ENCODE results near the gene SIK2.
"Not testable (repeated sequence)": the region's sequence is repeated elsewhere in the genome, so short reads cannot be mapped to it uniquely, and the experiment has no call there.

The SIK2 gene

DNA sequence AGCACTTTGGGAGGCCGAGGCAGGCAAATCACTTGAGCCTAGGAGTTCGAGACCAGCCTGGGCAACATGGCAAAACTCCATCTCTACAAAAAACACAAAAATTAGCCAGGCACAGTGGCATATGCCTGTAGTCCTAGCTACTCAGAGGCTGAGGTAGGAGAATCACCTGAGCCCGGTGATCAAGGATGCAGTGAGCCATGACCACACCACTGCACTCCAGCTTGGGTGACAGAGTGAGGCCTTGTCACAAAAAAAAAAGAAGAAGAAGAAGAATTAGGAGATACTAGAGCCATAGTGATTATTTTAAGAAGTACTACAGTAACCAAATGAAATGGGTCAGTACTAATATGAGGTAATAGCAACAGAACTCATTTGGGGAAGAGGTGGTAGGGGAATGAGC lies 56.2 kb downstream of the SIK2 start:
- DNase-seq (ENCODE audit: low read depth, low spot score): not testable (repeated sequence)

DNA sequence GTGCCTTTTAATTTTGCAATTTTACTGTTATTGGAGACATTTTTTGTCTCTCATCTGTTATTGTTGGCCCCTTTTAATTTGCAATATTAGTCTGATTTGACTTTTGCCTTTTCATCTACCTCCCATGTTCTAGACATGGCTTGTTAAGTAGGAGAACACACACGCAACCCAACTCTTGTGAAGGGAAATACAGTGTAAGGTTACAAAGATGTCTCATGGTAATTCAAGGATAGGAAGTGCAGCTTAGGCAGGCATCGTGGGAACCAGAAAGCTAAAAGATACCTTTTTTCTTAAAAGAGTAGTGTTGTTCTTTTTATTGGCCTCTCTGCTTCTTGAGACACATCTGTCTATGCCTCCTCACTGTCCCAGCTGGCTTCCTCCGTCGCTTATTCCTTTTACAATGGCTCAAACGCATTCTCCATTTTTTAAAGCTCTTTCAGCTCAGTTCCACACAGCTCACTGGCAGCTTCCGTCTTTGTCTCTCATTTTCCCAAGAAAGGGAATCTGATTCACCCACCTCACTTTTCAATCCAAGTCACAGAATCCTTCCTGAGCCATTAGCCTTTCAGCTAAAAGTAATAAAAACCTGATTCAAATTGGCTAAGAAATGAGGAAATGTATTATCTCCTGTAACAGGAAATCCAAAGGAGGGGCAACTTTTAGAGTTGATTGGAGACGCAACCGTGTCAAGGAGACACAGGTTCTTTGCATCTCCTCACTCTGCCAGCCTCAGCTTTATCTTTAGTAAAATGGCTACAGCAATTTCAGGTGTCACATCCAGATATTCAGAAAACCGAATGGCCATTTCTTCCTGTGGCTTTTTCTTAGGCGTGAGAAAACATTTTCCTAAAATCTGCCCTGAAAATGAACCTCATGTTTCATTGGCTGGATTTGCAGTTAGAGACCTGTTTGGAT lies 57.2 kb downstream of the SIK2 start:
- no peak for DNase-seq (ENCODE audit: low read depth, low spot score)

DNA sequence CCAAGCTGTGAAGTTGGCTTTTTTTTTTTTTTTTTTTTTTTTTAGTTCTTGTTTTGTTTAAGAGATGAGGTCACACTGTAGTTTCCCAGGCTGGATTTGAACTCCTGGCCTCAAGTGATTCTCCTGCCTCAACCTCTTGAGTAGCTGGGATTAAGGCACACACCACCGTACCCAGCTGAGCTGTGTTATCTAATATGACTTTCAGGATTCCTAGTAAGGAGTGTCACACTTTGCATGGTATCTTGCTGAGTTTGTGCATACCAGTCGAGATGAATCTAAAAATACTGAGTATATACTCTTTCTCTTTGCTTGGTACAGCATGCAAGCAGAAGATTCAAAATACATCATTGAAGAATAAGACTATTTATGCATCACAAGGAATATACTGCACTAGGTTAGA lies 58.6 kb downstream of the SIK2 start:
- DNase-seq (ENCODE audit: low read depth, low spot score): no peak

DNA sequence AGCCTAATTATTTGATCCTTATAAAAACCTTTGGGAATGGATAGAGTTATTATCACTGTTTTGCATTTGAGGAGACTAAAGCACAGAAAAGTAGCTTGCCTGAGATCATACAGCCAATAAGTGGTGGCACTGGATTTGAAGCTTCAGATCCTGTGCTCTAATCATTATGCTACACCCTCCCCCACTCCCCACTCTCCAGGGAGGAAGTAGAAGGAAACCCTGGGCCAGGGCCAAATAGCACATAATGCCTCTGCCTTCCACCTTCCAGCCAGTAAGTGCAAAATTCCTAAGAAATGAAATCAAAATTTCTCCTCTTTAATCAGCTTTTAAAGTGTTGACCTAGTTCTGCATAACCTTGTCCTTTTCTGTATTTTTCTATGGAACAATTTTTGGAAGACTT lies 61.6 kb downstream of the SIK2 start:
- no peak for DNase-seq (ENCODE audit: low read depth, low spot score)

DNA sequence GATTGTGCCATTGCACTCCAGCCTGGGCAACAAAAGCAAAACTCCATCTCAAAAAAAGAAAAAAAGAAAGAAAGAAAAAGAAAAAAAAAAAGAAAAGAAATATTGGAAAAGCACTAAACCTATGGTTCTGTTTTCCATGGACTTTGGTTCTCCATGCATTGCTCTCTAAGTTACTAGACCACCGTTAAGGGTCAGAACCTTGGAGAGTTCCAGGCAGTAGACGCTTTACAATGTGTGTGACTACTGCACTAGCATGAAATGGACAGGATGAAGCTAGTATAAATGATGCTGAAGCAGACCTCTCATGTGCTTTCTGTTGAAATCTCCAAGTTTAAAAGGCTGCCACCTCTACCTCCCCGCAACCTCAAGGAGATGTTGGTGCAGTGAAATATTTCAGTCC lies 63.5 kb downstream of the SIK2 start:
- DNase-seq (ENCODE audit: low read depth, low spot score): peak; percentile 24

DNA sequence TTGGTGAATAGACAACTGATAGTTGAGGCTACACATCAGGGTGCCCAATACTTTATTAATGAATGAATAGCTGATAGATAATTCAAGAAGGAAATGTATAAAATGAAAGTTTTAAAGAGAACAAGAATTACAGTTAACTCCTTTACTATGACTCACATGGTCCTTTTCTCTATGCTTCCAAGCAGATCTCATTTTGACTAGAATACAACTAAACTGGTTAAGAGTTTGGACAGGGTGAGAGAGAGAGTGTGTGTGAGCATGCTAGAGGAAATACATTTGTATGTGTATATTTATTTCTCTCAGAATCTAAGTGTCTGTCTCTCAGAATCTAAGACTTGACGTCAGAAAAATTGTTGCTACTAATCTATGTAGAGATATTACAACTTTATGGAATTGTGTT lies 66.7 kb downstream of the SIK2 start:
- no peak for DNase-seq (ENCODE audit: low read depth, low spot score)

DNA sequence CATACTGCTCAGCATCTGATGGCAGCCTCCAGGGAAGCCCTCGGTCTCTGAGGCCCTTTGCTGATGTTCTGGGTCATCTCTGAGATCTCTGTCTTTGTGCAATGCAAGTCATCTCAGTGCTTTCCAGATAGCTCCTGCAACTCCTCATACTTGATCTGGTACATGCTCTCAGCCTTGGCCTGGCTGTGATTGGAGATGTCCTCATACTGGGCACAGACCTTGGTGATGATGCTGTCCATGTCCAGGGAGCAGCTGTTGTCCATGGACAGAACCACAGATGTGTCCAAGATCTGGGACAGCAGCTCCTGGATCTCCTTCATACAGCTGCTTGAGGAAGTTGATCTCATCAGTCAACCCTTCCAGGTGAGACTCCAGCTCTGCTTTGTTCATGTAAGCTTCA lies 69.1 kb downstream of the SIK2 start:
- no peak for DNase-seq (ENCODE audit: low read depth, low spot score)

DNA sequence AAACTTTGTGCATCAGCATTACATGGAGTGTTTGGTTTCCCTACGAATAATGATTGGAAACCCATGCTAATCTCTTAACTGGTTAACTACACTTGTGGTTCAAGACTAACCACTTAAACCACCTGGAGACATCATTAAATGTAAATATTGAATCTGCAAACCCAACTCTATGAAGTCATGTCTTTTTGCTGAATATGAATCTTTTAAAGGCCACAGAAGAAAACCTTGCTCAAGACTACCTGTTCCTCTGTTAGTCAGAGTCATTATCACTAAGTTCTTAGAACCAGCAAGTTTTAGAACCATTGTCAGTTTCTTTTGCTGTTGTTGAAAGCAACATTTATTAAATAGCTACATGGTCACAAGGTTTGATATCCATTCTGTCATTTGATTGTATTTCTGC lies 70.7 kb downstream of the SIK2 start:
- DNase-seq (ENCODE audit: low read depth, low spot score): no peak

DNA sequence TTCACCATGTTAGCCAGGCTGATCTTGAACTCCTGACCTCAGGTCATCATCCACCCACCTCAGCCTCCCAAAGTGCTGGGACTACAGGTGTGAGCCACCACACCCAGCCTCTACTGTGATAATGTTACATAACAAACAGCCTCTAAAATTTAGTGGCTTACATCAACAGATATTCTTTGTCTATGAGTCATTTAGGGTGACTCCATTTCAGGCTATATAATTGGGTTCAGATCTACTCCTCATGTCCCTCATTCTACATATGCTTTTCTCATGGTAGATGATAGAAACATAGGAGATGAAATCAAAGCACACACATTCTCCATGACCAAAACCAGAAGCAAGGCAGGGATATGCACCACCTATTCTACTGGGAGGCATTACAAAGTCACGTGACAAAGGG lies 72.7 kb downstream of the SIK2 start:
- DNase-seq (ENCODE audit: low read depth, low spot score): no peak

DNA sequence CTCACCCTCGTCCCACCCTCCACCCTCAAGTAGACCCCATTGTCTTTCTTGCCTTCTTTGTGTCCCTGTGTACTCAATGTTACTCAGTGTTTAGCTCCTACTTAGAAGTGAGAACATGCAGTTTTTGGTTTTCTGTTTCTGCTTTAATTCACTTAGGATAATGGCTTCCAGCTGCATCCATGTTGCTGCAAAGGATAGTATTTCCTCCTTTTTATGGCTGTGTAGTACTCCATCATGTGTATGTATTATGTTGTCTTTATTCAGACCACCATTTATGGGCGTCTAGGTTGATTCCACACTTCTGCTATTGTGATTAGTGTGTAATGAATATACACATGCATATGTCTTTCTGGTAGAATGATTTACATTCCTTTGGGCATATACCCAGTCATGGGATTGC lies 73.6 kb downstream of the SIK2 start:
- DNase-seq (ENCODE audit: low read depth, low spot score): no peak

DNA sequence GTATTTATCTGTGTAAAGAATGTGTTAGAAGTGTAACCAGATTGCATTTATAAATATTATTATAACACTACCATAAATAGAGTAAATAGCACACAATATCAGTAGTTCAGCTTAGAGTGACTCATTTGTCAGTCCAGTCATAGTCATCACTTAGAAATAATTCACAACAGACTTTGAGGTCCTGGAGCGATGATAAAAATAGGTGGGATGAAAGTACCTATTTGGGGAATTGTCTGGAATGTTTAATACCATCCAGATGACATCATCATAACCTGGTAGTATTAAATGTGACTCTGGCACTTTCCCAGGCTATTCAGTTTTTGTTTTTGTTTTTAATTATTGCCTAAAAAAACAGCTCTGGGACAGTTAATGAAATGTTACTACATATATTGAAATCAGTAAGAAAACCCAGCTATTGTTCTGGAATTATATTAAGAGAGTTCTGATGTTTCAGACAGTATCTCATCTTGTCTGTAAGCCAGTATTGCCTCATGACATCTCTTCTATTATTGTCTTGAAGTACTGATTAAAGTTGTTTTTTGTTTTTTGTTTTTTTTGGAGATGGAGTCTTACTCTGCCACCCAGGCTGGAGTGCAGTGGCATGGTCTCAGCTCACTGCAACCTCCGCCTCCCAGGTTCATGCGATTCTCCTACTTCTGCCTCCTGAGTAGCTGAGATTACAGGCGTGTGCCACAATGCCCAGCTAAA lies 74.8 kb downstream of the SIK2 start:
- DNase-seq (ENCODE audit: low read depth, low spot score): no peak

DNA sequence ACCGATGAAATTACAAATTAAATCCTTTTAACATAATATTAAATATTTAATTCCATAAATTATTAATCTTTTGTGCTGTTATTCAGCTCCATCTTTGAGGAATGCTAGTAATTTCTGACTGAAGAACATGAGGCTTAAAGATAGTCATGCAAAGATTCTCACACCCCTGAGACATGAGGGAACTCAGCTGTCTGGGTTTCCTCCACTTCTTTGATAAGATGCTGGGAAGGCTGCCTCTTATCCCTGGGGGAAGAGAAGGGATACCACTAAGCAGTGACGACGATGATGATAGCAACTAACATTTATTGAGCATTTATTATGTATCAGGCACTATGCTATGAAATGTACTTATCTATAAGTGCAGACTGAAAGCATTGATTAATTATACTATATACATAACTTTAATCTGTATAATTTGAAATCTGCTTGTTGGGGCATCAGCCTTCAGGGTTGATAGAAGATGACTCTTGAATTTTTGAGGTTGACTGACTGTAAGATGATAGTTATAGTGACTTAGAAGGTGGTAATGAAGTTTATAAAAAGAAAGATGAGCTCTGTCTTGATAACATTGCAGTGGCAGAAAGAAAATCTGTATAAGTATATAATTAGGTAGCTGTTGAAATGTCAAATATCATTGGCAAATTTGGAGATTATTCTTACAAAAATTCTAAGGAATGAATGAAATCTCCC lies 78.4 kb downstream of the SIK2 start:
- no peak for DNase-seq (ENCODE audit: low read depth, low spot score)

DNA sequence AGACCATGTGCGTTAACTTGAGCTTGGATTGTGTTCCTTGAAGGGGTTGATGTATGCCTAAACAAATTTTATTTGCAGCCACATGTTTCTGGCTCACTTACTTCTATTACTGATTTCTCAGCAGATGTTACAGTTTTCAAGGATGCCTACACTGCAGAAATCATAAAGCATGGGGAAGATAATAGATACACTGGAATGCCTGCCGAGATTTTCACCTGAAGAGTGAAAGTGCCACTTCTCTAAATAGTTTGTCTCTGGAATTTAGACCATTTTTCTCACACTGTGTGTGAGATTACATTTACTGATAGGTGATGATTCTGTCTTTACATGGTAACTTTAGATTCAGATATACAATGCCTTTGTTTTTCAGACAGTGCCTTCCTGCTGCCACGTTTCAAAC lies 81.6 kb downstream of the SIK2 start:
- DNase-seq (ENCODE audit: low read depth, low spot score): no peak

DNA sequence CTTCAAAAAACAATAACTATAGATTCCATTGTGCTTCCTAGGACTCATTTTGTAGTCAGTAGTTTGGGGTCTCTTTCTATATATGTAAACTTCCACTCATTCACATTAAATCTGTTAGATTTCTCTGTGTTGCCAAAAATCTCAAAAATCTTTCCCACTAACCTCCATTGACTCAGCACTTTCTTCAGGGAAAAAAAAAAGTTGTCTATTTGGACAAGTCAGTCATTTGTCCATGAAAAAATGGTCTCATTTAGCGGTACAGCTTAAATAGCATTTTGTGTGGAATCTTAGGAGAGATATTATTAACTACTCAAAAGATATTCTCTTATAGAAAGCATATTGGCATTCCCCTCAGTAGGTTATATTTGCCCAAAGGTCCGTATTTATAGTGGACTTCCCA lies 82.0 kb downstream of the SIK2 start:
- no peak for DNase-seq (ENCODE audit: low read depth, low spot score)

DNA sequence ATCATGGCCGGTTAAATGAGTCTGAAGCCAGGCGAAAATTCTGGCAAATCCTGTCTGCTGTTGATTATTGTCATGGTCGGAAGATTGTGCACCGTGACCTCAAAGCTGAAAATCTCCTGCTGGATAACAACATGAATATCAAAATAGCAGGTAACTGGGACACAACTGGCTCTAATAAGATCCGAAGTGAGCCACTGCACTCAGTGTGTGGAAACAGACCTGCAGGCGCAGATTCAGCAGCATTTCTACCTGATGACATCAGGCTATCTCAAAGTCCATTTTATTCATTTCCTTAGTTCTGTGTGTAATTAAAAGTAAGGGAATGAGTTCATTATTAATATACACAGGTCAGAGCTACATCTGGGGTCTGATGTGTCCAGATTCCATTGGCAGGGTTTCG lies 85.8 kb downstream of the SIK2 start:
- DNase-seq (ENCODE audit: low read depth, low spot score): no peak

DNA sequence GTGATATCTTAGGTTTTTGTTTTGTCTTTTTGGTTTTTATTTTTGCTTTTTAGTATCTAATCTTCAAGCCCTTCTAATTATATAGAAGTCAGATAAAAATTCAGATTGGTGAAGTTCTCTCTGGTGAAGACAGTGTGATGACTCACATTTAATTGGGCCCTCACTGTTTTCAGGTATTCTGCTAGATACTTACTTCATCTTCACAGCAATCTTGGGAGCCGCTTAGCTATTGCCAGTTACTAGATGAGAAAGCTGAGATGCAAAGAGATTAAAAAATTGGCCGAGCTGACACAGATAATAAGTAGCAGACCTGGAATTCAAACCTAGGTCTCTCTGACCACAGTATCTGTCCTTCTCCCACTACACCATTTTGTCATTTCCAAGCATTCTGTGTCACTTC lies 88.9 kb downstream of the SIK2 start:
- DNase-seq (ENCODE audit: low read depth, low spot score): no peak

DNA sequence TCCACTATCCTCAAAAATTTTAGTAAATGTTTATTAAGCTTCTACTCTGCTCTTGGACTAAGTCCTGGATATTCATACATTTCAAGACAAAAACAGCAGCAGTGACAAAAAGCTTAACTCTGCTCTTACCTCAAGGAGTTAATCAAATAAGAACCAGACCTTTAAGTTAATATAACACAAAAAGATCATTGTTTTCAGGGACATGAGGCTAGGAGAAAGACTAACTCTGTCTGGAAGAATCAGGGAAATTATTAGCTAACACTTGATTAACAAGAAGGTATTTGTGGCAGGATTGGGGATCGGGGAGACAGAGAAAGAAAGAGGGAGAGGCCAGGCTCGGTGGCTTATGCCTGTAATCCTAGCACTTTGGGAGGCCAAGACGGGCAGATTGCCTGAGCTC lies 89.5 kb downstream of the SIK2 start:
- no peak for DNase-seq (ENCODE audit: low read depth, low spot score)

DNA sequence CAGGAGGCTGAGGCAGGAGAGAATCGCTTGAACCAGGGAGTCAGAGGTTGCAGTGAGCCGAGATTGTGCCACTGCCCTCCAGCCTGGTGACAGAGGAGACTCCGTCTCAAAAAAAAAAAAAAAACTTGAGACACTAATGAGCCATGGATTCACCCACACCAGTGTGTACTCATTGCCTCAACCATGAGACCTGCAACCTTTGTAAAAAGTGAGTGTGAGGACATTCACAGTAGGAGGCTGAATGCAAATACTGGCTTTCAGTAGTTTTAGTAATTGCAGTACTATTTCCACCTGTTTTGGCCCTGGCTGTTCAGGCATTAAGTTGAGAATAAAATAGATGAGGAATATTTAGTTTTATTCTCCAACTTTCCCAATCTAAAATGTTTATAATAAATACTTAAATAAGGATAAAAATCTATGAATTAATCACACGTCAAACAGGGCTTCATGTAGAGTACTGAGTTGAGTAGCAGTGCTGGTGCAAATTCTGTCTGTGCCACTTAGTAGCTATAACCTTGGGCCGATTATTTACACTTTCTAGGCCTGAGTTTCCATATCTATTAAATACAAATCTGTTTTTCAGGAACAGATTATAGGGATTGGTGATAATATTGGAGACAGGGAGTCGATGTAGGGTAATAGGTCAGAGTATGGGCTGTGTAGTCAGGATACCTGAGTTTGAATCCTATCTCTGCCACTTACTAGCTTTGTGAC lies 91.1 kb downstream of the SIK2 start:
- no peak for DNase-seq (ENCODE audit: low read depth, low spot score)

DNA sequence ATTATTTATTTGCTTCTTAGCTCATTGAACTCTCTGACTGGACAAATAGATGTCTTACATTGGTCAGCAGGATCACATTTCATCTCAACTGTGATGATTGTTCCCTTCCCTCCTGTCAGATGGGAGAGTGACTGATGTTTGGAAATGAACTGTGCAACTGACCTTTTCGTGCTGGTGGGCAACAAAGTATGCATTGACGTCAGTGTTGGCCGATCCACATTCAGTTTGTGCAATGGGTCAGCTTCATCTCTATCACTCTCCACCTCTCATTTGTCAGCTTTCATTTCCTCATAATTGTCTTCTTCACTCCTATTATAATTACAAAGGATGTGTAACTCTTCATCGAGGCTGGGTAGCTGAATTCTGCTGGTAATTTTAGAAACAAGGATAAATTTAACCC lies 92.6 kb downstream of the SIK2 start:
- DNase-seq (ENCODE audit: low read depth, low spot score): no peak

DNA sequence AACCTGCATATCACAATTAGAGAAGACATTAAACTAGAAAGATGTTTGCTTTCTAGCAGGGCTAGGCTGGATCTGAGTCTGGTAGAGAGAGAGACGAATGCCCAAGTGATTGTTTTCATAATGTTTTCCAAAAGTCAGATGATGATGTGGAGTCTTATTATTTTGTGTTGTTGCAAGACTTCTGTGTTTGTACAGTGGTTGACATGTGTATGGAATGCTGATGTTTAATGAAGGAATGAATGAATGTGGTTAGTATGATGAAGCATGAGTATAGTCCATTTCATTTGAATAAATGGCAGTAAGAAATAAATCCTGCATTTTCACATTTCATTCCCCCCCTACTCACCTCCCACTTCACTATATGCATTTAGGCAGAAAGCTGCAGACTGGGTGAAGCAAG lies 94.3 kb downstream of the SIK2 start:
- no peak for DNase-seq (ENCODE audit: low read depth, low spot score)

DNA sequence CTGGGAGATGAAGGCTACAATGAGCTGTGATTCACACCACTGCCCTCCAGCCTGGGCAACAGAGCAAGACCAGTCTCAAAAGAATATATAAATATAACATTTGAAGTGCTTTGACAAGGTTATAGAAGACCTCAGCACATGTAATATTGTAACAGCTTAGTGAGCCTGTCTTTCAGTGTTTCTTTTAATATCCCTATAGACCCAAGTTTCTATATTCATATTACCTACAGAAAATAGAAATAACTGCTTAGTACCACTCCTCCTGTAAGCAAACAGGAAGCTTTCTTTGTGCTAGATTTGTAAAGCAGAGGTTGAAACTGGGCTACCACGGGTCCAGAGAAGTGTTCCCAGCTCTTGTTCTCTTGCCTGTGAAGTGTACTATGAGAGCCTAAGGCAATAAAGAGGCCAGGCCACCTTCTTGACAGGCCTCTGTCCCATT lies 95.7 kb downstream of the SIK2 start:
- no peak for DNase-seq (ENCODE audit: low read depth, low spot score)

Measured in ELF-1 (cell line).